Measurements from ENCODE around the gene DNAJC9. TPM values are rescaled to one million over a fixed set of nuclear protein-coding genes. Genes with fewer than 3 reads are reported as not detected.

DNAJC9 gene
- total and polyA plus RNA-seq, 7 experiments from 2014 or later: 14.5 to 47.7 (median 27.2) TPM

DNA sequence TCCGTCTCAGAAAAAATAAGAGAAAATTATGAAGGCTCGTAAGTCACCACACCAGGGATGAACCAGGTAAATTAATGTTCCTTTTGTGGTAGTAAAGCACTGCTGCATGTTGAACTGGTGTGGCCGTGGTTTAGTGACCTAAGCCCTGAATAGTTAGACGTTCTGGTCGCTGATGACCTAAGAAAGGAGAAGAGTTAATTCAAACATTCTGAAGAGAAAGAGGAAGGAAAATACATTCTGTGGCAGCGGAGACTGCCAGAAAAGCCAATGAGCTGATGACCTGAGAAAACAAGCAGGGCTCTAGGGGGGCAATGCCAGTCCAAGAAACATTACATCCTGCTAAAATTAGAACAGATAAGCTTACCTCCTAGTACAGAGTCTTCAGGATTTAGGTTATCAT, 17.5 kb downstream of the DNAJC9 start:
- H3K4me1 Mint-ChIP-seq: peaks cover 0 to 3% (median 0%) of the 10 kb centered on the region in 7 donors
- intact Hi-C loops (cut with micrococcal nuclease): no loop called here
- H3K9me3 ChIP-seq (ENCODE audit: control insufficient read depth in 2 of 3, low read length in 3 of 3): no peaks in the 10 kb centered on the region
- H3K27ac Mint-ChIP-seq: peak overlapping the region in 2 of 9 donors; percentile 28 to 62
- no peak overlapping the region for H3K4me3 Mint-ChIP-seq
- no peaks in the 10 kb centered on the region for H3K27me3 ChIP-seq (ENCODE audit: control insufficient read depth in 2 of 2, insufficient read depth in 2 of 2, low read length in 2 of 2)
- no peaks in the 10 kb centered on the region for H3K9me3 Mint-ChIP-seq
- H3K27ac ChIP-seq (ENCODE audit: low read depth, low read length): no peak overlapping the region
- no peak for DNase-seq
- H3K36me3 Mint-ChIP-seq: peaks cover 0 to 6% (median 4%) of the 10 kb centered on the region in 5 donors
- no peaks in the 10 kb centered on the region for H3K27me3 Mint-ChIP-seq
- no peak overlapping the region for H3K4me3 ChIP-seq (ENCODE audit: low read length)
- H3K4me1 ChIP-seq (ENCODE audit: control insufficient read depth in 2 of 2, insufficient read depth in 2 of 2, low read length in 2 of 2): no peaks in the 10 kb centered on the region
- POLR2A ChIA-PET: no interaction called here
- CTCF ChIA-PET: no interaction called here
- ATAC-seq: no peak
- peaks cover 0 to 7% (median 2%) of the 10 kb centered on the region in 3 experiments for H3K36me3 ChIP-seq (ENCODE audit: control insufficient read depth in 2 of 3, insufficient read depth in 3 of 3, low read length in 3 of 3)

DNA sequence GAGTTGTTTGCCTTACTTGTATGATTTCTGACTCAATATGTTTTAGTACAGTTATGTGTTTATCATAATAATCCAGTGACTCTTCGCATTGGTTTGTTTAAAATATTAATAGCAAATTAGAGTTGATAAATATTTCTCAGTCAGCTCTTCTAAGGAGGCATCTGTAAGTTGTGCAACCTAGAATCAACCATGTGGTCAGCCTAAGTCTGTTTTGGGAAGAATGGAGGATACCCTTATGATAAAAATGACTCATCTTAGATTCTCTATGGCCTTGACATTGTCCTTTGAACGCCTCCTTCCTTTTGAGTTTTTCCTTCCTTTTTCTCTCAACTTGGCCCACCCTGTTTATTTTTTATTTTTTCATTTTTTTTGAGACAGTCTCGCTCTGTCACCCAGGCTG, 18.8 kb downstream of the DNAJC9 start:
- DNase-seq (no peak), ATAC-seq (no peak)
- no peak overlapping the region for H3K27ac Mint-ChIP-seq
- H3K36me3 ChIP-seq (ENCODE audit: control insufficient read depth in 2 of 3, insufficient read depth in 3 of 3, low read length in 3 of 3): peaks cover 0 to 7% (median 0%) of the 10 kb centered on the region in 3 experiments
- H3K4me3 Mint-ChIP-seq: no peak overlapping the region
- ChIA-PET POLR2A (no interaction called here), CTCF (interaction anchor here (0.6 kb wide), 2 partner anchors 11 to 129 kb away, joined by 3 to 5 read pairs; no protein-coding TSS in a partner anchor)
- H3K27me3 ChIP-seq (ENCODE audit: control insufficient read depth in 2 of 2, insufficient read depth in 2 of 2, low read length in 2 of 2): no peaks in the 10 kb centered on the region
- H3K9me3 Mint-ChIP-seq: no peaks in the 10 kb centered on the region
- no peak overlapping the region for H3K27ac ChIP-seq (ENCODE audit: low read depth, low read length)
- no peaks in the 10 kb centered on the region for H3K27me3 Mint-ChIP-seq
- H3K4me1 Mint-ChIP-seq: peaks cover 0 to 3% (median 0%) of the 10 kb centered on the region in 7 donors
- peaks cover 0 to 6% (median 4%) of the 10 kb centered on the region in 5 donors for H3K36me3 Mint-ChIP-seq
- no peak overlapping the region for H3K4me3 ChIP-seq (ENCODE audit: low read length)
- H3K4me1 ChIP-seq (ENCODE audit: control insufficient read depth in 2 of 2, insufficient read depth in 2 of 2, low read length in 2 of 2): no peaks in the 10 kb centered on the region
- no peaks in the 10 kb centered on the region for H3K9me3 ChIP-seq (ENCODE audit: control insufficient read depth in 2 of 3, low read length in 3 of 3)
- intact Hi-C loops (cut with micrococcal nuclease): no loop called here

DNA sequence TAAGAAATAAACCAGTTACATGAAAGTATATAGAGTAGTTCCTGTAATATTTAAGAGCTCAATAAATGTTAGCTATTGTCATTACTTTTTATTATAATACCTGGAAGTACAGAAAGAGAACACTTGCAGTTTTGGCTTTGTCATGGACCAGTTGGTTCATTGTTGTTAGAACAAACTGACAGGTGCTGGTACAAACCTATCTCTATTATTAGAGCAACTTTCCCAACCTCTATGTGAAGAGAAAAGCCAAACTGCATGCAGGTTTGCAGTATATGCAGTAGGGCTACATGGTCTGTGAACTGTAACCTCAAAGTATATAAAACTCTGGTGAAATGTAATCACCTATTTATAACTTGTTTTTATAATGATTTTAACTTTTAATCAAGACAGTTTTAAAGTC, 20.4 kb downstream of the DNAJC9 start:
- Histone ChIP-seq H3K27ac (ENCODE audit: low read depth, low read length) (no peak overlapping the region), H3K4me1 (ENCODE audit: control insufficient read depth in 2 of 2, insufficient read depth in 2 of 2, low read length in 2 of 2) (no peaks in the 10 kb centered on the region), H3K4me3 (ENCODE audit: low read length) (no peak overlapping the region), H3K27me3 (ENCODE audit: control insufficient read depth in 2 of 2, insufficient read depth in 2 of 2, low read length in 2 of 2) (no peaks in the 10 kb centered on the region), H3K9me3 (ENCODE audit: control insufficient read depth in 2 of 3, low read length in 3 of 3) (no peaks in the 10 kb centered on the region), H3K36me3 (ENCODE audit: control insufficient read depth in 2 of 3, insufficient read depth in 3 of 3, low read length in 3 of 3) (peaks cover 0 to 7% (median 0%) of the 10 kb centered on the region in 3 experiments)
- H3K4me1 Mint-ChIP-seq: no peaks in the 10 kb centered on the region
- POLR2A ChIA-PET: no interaction called here
- no peak overlapping the region for H3K27ac Mint-ChIP-seq
- H3K9me3 Mint-ChIP-seq: no peaks in the 10 kb centered on the region
- H3K4me3 Mint-ChIP-seq: no peak overlapping the region
- intact Hi-C loops (cut with micrococcal nuclease): no loop called here
- H3K36me3 Mint-ChIP-seq: peaks cover 0 to 7% (median 3%) of the 10 kb centered on the region in 5 donors
- CTCF ChIA-PET: no interaction called here
- DNase-seq (no peak), ATAC-seq (no peak)
- H3K27me3 Mint-ChIP-seq: no peaks in the 10 kb centered on the region

DNA sequence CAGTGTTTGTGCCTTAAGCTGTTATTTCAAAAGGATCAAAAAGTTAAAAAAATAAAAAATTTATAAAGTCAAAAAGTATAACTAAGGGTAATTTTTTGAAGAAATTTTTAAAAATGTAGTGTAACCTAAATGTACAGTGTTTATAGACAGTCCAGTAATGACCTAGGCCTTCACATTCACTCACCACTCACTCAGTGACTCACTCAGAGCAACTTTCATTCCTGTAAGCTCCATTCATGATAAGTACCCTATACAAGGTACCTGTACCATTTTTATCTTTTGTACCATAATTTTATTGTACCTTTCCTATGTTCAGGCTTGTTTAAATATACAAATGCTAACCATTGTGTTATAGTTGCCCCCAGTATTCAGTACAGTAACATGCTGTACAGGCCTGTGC, 21.5 kb downstream of the DNAJC9 start:
- H3K36me3 Mint-ChIP-seq: peaks cover 0 to 14% (median 6%) of the 10 kb centered on the region in 5 donors
- no peak overlapping the region for H3K27ac Mint-ChIP-seq
- no peak for DNase-seq
- Histone ChIP-seq H3K36me3 (ENCODE audit: control insufficient read depth in 2 of 3, insufficient read depth in 3 of 3, low read length in 3 of 3) (peaks cover 0 to 3% (median 0%) of the 10 kb centered on the region in 3 experiments), H3K9me3 (ENCODE audit: control insufficient read depth in 2 of 3, low read length in 3 of 3) (no peaks in the 10 kb centered on the region), H3K4me3 (ENCODE audit: low read length) (no peak overlapping the region), H3K27ac (ENCODE audit: low read depth, low read length) (no peak overlapping the region), H3K4me1 (ENCODE audit: control insufficient read depth in 2 of 2, insufficient read depth in 2 of 2, low read length in 2 of 2) (no peaks in the 10 kb centered on the region), H3K27me3 (ENCODE audit: control insufficient read depth in 2 of 2, insufficient read depth in 2 of 2, low read length in 2 of 2) (no peaks in the 10 kb centered on the region)
- no peak for ATAC-seq
- H3K4me1 Mint-ChIP-seq: peaks cover 0 to 3% (median 0%) of the 10 kb centered on the region in 7 donors
- H3K9me3 Mint-ChIP-seq: no peaks in the 10 kb centered on the region
- ChIA-PET POLR2A (no interaction called here), CTCF (no interaction called here)
- no peaks in the 10 kb centered on the region for H3K27me3 Mint-ChIP-seq
- H3K4me3 Mint-ChIP-seq: no peak overlapping the region
- intact Hi-C loops (cut with micrococcal nuclease): no loop called here

DNA sequence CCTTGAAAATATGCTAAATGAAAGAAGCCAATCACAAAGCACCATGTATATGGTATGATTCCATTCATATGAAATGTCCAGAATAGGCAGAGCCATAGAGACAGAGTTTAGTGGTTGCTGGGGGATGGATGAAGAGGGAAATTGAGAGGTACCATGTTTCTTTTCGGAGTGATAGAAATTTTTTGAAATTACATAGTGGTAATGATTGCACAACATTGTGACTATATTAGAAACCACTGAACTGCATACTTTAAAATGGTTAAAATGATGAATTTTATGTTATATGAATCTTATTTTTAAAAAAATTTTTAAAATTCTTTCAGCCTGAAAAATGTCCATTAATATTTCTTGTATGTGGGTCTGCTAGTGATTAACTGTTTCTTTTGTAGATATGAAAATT, 26.1 kb downstream of the DNAJC9 start:
- ATAC-seq (no peak), DNase-seq (no peak)
- H3K36me3 ChIP-seq (ENCODE audit: control insufficient read depth in 2 of 3, insufficient read depth in 3 of 3, low read length in 3 of 3): peaks cover 0 to 25% (median 0%) of the 10 kb centered on the region in 3 experiments
- no peak overlapping the region for H3K27ac ChIP-seq (ENCODE audit: low read depth, low read length)
- Mint-ChIP-seq H3K4me1 (peaks cover 0 to 3% (median 0%) of the 10 kb centered on the region in 7 donors), H3K4me3 (no peak overlapping the region), H3K27me3 (no peaks in the 10 kb centered on the region), H3K27ac (no peak overlapping the region), H3K9me3 (peaks cover 0 to 2% (median 0%) of the 10 kb centered on the region in 11 donors), H3K36me3 (peaks cover 14 to 48% (median 31%) of the 10 kb centered on the region in 5 donors)
- ChIA-PET CTCF (no interaction called here), POLR2A (no interaction called here)
- no peaks in the 10 kb centered on the region for H3K27me3 ChIP-seq (ENCODE audit: control insufficient read depth in 2 of 2, insufficient read depth in 2 of 2, low read length in 2 of 2)
- no peak overlapping the region for H3K4me3 ChIP-seq (ENCODE audit: low read length)
- H3K4me1 ChIP-seq (ENCODE audit: control insufficient read depth in 2 of 2, insufficient read depth in 2 of 2, low read length in 2 of 2): no peaks in the 10 kb centered on the region
- H3K9me3 ChIP-seq (ENCODE audit: control insufficient read depth in 2 of 3, low read length in 3 of 3): no peaks in the 10 kb centered on the region
- intact Hi-C loops (cut with micrococcal nuclease): no loop called here

DNA sequence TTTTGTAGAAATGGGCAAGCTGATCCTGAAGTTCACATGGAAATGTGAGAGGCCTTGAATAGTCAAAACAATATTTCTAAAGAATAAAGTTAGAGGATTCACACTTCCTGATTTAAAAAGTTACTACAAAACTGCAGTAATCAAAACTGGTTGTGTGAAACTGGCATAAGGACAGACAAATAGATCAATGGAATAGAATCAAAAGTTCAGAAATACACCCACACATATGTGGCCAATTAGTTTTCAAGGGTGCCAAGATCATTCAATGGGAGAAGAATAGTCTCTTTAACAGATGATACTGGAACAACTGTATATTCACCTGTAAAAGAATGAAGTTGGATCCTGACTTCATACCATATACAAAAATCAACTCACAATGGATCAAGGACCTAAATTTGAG, 27.7 kb downstream of the DNAJC9 start:
- H3K4me1 Mint-ChIP-seq: peaks cover 0 to 3% (median 0%) of the 10 kb centered on the region in 7 donors
- ATAC-seq (no peak), DNase-seq (no peak)
- POLR2A ChIA-PET: no interaction called here
- CTCF ChIA-PET: no interaction called here
- Histone ChIP-seq H3K4me1 (ENCODE audit: control insufficient read depth in 2 of 2, insufficient read depth in 2 of 2, low read length in 2 of 2) (no peaks in the 10 kb centered on the region), H3K27ac (ENCODE audit: low read depth, low read length) (no peak overlapping the region), H3K9me3 (ENCODE audit: control insufficient read depth in 2 of 3, low read length in 3 of 3) (no peaks in the 10 kb centered on the region), H3K27me3 (ENCODE audit: control insufficient read depth in 2 of 2, insufficient read depth in 2 of 2, low read length in 2 of 2) (no peaks in the 10 kb centered on the region), H3K4me3 (ENCODE audit: low read length) (no peak overlapping the region), H3K36me3 (ENCODE audit: control insufficient read depth in 2 of 3, insufficient read depth in 3 of 3, low read length in 3 of 3) (peaks cover 0 to 25% (median 0%) of the 10 kb centered on the region in 3 experiments)
- H3K36me3 Mint-ChIP-seq: peaks cover 16 to 60% (median 37%) of the 10 kb centered on the region in 5 donors
- H3K27me3 Mint-ChIP-seq: no peaks in the 10 kb centered on the region
- intact Hi-C loops (cut with micrococcal nuclease): no loop called here
- H3K9me3 Mint-ChIP-seq: peaks cover 0 to 2% (median 0%) of the 10 kb centered on the region in 11 donors
- H3K27ac Mint-ChIP-seq: no peak overlapping the region
- no peak overlapping the region for H3K4me3 Mint-ChIP-seq

DNA sequence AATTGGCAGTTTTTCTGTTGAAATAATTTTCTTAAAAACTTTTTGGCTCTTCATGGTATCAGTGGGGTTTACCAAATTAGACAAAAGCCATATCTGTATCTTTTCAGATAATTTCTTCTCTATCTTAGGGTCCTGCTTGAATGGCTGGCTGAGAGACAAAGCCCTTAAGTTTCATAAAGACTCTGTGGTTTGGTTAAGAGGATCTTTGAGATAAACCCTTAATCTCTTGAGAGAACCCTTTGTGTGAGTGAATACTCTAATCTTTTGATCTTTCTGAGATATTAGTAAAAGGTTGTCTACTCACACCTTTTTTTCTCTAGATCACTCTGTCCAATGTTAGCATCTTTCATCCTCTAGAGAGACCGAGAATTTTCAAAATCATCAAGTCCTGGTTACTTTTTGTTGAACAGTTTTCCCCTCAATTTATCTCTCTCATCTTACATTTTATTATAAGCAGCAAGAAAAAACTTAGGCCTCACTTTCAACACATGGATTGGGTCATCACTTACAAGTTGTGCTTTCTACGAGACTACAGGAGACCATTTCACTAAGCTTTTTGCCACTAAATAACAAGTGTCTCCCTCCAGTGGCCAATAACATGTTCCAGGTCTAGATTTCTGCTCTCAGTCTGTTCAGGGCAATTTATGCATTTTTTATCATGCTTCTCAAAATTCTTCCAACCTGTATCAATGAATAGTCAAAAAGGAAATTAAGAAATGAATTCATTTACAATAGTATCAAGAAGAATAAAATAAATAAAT, 28.4 kb downstream of the DNAJC9 start:
- H3K27ac ChIP-seq (ENCODE audit: low read depth, low read length): no peak overlapping the region
- no peaks in the 10 kb centered on the region for H3K9me3 ChIP-seq (ENCODE audit: control insufficient read depth in 2 of 3, low read length in 3 of 3)
- Mint-ChIP-seq H3K4me1 (peaks cover 0 to 3% (median 0%) of the 10 kb centered on the region in 7 donors), H3K36me3 (peaks cover 21 to 68% (median 42%) of the 10 kb centered on the region in 5 donors), H3K9me3 (peaks cover 0 to 2% (median 0%) of the 10 kb centered on the region in 11 donors), H3K4me3 (no peak overlapping the region), H3K27me3 (no peaks in the 10 kb centered on the region), H3K27ac (no peak overlapping the region)
- ChIA-PET CTCF (no interaction called here), POLR2A (no interaction called here)
- intact Hi-C loops (cut with micrococcal nuclease): no loop called here
- ATAC-seq (no peak), DNase-seq (peak in 1 of 9 donors; percentile 4)
- H3K4me1 ChIP-seq (ENCODE audit: control insufficient read depth in 2 of 2, insufficient read depth in 2 of 2, low read length in 2 of 2): no peaks in the 10 kb centered on the region
- H3K27me3 ChIP-seq (ENCODE audit: control insufficient read depth in 2 of 2, insufficient read depth in 2 of 2, low read length in 2 of 2): no peaks in the 10 kb centered on the region
- H3K36me3 ChIP-seq (ENCODE audit: control insufficient read depth in 2 of 3, insufficient read depth in 3 of 3, low read length in 3 of 3): peaks cover 0 to 25% (median 0%) of the 10 kb centered on the region in 3 experiments
- H3K4me3 ChIP-seq (ENCODE audit: low read length): no peak overlapping the region
